HG03575 (cell line): ENCODE results near the gene ATXN1L.
A peak's percentile ranks its signal among the peaks of the same experiment; 100 is the strongest.
"Not testable (repeated sequence)": the region's sequence is repeated elsewhere in the genome, so short reads cannot be mapped to it uniquely, and the experiment has no call there.

Experiments used
- ATAC-seq: cut with Tn5 transposase; IDR thresholded peaks from one replicate; pipeline ENCODE4 v1.9.1; 2021; ENCODE audit not compliant: unreplicated experiment, insufficient number of reproducible peaks, low FRiP score; ENCODE audit errors: extremely low read depth

ATXN1L gene

DNA sequence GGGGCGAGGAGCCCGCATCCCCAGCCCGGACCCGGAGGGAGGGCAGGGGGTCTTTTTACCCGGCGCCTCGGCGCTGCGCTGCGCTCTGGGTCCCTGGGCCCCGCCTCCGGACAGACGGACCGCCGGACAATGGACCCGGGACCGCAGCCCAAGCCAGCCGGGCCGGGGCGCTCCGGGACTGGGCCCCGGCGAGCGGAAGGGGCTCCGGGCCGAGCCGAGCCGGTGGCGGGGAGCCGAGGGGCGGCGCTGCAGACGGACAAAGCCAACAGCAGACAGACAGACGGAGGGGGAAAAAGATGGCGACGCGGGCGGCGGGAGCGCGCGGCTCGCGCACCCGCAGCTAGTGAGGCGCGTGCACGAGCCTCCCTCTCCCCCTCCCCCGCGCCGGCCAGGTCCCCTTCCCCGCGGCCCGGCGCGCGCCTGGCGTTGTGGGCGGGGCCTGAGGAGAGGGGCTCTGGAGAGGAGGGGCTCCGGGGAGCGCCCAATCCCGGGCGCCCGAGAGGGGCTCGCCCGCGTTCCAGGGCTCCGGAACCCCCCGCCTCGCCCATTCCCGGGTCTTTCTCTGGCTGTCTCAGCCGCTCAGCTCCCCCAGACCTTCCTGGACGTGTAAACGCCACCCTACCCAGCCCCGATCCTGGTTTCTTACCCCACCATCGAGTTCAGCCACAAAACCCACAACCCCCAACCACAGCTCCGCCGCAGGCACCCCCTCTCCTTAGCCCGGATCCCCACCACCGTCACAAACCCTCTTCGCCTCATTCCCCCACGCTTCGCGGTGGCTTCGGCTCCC, 38.3 kb downstream of the ATXN1L start, which contains the start of gene ZNF821:
TSS of gene ZNF821 (minus strand) at position 334 of the 790 bp plus-strand sequence. CDS start 4,236 bp downstream, outside the sequence.
- ATAC-seq: no peak

DNA sequence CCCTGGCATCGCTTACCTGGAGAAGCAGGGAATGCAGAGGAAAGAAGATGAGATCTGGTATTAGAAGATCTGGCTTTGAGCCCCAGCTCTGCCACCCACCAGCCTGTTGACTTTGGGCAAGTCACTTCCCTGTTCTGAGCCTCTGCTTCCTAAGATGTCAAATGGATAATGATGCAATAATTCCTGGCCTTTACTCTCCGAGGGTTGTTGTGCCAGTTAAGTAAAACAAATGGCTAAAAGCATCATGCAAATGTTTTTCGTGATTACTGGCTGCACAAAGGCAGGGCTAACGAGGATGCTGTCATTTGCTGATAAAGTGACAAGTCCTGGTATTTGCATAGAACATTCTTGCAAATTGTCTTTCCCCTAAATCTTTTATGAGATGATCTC, 39.5 kb downstream of the ATXN1L start:
- ATAC-seq: no peak

DNA sequence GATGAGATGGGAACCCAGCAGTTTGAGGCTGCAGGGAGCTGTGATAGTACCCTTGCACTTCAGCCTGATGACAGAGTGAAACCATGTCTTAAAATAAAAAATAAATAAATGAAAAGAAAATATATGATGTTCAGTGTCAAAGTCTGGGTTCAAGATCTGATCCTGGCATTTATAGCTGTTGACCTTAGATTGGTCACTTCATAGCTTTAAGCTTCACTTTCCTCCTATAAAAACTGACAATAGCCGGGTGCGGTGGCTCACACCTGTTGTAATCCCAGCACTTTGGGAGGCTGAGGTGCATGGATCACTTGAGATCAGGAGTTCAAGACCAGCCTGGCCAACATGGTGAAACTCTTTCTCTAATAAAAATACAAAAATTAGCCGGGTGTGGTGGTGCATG, 43.4 kb downstream of the ATXN1L start:
- ATAC-seq: no peak

DNA sequence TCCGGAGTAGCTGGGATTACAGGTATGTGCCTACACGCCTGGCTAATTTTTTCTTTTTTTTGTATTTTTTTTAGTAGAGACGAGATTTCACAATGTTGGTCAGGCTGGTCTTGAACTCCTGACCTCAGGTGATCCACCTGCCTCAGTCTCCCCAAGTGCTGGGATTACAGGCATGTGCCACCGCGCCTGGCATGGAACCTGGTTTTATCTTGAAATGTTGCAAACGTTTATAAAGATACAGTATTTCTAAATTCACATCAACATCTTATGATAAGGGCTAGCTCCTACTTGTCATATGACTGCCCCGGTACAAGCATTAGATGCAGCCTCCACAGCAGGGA, 48.1 kb downstream of the ATXN1L start:
- ATAC-seq: no peak

DNA sequence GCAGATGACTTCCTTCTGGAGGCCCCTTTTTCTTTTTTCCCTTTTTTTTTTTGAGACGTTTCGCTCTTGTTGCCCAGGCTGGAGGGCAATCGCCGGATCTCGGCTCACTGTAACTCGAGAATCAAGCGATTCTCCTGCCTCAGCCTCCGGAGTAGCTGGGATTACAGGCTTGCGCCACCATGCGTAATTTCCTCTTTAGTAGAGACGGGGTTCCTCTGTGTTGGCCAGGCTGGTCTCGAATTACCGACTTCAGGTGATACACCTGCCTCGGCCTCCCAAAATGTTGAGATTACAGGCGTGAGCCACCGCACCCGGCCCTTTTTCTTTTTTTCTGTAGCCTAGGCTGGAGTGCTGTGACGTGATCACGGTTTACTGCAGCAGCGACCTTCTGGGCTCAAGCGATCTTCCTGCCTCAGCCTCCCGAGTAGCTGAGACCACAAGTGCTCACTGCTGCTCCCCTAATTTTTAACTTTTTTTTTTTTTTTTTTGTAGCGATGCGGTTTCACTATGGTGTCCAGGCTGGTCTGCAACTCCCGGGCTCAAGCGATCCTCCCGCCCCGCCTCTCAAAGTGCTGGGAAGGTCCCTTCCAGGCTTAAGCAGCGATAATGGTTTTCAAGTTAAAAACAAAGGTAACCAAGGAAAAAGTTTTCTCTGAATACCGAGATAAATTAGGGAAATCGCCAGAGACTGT, 48.6 kb downstream of the ATXN1L start:
- ATAC-seq: no peak

DNA sequence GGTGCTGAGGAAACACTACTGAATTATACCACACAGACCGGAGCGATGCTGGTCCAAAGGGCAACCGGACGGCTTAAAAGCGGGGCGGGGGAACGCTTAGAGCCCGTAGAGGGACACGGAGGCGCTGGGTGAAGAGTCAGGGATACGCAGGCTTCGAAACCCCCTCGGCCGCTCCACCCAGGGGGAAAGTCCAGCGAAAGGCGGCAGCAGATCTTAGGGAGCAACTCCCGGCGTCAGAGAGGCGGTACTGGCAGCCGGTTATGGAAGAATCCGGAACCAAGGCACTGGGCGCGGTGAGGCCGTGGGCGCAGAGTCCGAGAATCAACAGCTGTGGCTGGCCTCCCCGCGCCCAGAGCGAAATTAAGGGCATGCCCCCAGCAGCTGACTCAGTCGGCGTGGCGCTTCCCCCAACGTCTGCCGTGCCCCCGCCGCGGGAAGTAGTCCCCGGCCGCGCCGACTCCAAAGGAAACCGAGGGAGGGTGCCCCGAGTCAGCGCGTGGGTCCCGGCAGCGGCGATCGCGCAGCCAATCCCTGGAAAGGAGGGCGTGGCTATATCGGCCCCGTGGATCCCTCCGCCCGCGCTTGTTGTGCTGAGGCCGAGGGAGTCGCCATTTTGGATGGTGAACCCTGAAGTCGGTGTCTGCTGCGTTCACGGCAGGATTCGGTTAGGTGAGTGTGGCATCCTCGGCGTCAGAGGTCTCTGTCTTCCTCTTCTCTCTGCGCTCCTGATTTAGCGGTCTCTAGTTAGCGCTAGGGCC, 49.3 kb downstream of the ATXN1L start, which contains the start of gene IST1:
TSS of gene IST1 (plus strand) at position 611 of the 758 bp plus-strand sequence. CDS start 20,110 bp downstream, outside the sequence.
- ATAC-seq: peak; percentile 33

DNA sequence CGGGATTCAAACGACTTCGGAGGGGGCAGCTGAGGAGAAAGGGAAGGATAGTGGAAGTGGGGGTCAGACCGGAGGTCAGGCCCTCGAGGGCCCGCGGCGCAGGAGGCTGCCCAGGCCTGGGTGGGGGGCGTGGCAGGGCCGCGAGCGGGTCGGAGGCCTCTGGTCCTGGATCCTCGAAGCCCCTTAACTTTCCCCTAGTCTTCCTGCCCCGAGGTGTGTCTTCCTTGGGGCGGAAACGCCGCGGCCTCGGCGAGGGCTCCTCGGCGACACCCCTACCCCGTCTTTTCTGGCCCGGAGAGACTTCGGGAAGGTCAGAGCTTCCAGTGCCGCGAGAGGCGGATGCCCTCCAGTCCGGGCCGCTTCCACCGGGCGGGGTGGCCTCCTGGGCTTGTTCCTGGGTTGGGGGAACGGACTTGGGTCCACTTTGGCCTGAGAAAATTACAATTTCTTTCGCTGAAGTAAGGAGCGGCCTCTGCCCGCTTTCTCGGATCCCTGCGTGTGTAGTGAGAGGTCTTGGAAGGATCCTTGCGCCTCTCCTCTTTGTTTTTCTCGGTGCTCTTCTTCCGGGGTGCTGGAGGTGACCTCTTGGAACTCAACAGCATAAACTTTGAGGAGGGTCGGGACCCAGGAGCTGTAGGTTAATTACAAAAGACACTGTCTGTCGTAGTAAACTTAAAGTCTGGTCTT, 50.0 kb downstream of the ATXN1L start:
- no peak for ATAC-seq

DNA sequence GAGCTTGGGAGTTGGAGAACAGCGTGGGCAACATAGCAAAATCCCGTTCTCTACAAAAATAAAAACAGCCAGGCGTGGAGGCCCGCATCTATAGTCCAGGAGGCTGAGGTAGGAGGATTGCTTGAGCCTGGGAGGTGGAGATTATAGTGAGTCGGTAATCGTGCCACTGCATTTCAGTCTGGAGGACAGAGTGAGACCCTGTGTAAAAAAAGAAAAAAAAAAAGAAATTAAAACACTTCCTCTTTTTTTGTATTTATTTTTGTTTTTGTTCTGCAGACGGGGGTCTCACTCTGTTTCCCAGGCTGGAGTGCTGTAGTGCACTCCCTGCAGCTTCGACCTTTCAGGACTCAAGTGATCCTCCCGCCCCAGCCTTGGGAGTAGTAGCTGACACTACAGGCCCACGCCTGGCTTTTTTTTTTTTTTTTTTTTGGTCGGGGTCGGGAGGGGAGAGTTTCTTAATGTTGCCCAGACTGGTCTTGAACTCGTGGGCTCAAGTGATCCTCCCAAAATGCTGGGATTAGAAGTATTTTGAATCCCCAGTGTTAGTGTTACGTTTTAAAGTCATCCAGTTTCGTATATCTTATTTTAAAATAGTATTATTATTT, 51.1 kb downstream of the ATXN1L start:
- ATAC-seq: no peak

DNA sequence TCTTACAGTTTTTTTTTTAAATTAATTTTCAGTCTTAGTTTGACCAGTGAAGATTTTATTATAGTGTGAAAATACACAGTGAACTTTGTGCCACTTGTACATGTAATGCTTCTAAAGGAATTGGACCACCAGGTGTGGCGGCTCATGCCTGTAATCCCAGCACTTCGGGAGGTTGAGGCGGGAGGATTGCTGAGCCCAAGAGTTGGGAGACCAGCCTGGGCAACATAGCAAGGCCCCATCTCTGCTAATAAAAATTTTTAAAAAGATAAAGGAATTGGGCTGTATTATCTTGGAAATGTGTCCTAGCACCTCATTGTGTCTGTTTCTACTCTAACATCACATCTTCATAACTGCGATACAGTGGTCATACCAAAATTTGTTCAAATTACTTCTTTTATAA, 53.4 kb downstream of the ATXN1L start:
- no peak for ATAC-seq

DNA sequence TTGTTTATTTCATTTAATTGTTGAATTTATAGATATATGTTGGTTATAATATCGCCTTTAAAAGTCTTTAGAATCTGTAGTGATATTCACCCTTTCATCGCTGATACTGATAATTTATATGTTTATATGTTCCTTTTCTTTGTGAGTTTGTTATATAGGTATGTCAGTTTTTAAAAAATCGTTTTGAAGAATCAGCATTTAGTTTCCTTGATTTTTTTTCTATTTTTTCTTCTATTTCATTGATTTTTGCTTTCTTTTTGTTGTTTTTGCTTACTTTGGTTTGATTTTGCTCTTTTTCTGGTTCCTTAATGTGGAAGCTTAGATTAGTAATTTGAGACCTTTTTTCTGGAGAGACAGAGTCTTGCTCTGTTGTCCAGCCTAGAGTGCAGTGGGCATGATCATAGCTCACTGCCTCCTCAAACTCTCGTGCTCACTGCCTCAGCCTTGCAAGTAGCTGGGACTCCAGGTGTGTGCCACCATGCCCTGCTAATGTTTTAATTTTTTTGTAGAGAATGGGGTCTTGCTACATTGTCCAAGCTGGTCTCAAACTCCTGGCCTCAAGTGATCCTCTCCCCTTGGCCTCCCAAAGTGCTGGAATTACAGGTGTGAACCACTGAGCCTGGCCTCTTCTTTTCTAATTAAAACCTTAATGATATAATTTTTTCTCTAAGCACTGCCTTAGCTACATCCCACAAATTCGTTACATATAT, 57.0 kb downstream of the ATXN1L start:
- no peak for ATAC-seq

DNA sequence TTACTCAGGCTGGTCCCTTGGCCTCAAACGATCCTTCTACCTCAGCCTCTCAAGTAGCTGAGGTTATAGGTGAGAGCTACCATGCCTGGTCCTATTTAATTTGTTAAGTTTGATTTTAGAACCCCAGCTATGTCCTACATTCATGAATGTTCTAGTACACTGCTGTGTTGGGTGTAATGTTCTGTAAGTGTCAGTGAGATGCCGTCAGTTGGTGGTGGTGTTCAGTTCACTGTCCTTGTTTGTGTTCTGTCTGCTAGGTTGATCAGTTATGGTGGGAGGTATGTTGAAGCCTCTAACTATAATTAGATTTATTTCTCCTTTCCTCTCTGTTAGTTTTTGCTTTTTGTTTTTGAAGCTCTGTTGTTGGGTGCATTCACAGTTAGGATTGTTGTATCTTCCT, 57.8 kb downstream of the ATXN1L start:
- no peak for ATAC-seq

DNA sequence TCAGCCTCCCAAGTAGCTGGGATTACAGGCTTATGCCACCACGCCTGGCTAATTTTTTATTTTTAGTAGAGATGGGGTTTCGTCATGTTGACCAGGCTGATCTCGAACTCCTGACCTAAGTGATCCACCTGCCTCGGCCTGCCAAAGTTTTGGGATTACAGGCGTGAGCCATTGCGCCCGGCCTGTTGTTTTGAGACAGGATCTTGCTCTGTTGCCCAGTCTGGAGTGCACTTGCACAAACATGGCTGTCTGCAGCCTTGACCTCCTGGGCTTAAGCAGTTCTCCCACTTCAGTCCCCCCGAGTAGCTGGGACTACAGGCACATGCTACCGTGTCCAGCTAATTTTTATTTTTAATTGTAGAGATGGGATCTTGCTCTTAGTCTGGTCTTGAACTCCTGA, 58.5 kb downstream of the ATXN1L start:
- no peak for ATAC-seq

DNA sequence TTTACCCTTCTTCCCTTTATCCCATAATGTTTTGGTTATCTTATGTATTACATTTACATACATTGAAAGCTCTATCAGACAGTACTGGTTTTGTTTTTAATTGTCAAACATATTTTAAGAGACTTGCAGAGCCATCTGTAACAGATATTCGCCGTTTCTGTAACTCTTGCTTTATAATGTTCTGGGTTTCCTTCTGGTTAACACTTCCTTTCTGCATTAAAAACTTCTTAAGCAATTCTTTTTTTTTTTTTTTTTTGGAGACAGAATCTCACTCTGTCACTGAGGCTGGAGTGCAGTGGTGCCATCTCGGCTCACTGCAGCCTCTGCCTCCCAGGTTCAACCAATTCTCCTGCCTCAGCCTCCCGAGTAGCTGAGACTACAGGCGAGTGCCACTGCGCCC, 60.0 kb downstream of the ATXN1L start:
- not testable (repeated sequence) for ATAC-seq
